ENCODE measurements around the gene FBXO27.

DNA sequence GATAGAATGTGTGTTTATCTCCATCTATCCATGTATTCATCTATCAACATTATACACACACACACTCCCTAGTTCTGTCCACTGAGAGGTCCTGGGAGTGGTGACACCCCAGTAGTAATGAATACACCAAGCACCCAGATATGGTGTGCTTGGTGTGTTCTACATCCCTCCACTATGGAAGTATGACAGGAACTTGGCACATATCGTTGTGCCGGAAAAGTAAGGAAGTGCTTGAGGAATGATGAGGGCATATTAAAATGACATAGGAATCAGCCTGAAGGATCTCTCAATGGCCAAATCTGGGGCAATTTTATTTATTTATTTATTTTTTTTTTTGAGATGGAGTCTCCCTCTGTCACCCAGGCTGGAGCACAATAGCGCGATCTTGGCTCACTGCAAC lies 28.6 kb downstream of the FBXO27 start:
- TF ChIP-seq, protein P1, sequence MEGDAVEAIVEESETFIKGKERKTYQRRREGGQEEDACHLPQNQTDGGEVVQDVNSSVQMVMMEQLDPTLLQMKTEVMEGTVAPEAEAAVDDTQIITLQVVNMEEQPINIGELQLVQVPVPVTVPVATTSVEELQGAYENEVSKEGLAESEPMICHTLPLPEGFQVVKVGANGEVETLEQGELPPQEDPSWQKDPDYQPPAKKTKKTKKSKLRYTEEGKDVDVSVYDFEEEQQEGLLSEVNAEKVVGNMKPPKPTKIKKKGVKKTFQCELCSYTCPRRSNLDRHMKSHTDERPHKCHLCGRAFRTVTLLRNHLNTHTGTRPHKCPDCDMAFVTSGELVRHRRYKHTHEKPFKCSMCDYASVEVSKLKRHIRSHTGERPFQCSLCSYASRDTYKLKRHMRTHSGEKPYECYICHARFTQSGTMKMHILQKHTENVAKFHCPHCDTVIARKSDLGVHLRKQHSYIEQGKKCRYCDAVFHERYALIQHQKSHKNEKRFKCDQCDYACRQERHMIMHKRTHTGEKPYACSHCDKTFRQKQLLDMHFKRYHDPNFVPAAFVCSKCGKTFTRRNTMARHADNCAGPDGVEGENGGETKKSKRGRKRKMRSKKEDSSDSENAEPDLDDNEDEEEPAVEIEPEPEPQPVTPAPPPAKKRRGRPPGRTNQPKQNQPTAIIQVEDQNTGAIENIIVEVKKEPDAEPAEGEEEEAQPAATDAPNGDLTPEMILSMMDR (IDR thresholded peaks at IDR 0.05): no peak
- TF ChIP-seq POLR2A (IDR thresholded peaks at IDR 0.05): no peak

Data from Peyer's patch (tissue), 4 donors.